ENCODE data around the gene VWA3B. TPM values are rescaled to one million over a fixed set of nuclear protein-coding genes. Genes with fewer than 3 reads are reported as not detected.

VWA3B gene
- total and polyA plus RNA-seq, 8 donors = 1.0 to 7.8 (median 4.6) TPM; not detected in 1

- ATAC-seq (no peak), DNase-seq (no peak)
- intact Hi-C loops (cut with DNase I) = no loop called here
- peaks cover 0 to 26% of the 10 kb centered on the region in 2 donors for H3K9me3 ChIP-seq
- no peaks in the 10 kb centered on the region for H3K4me1 ChIP-seq
- H3K27me3 ChIP-seq = no peaks in the 10 kb centered on the region
- H3K27ac ChIP-seq = no peak overlapping the region
- H3K4me3 ChIP-seq = no peak overlapping the region
- no peaks in the 10 kb centered on the region for H3K36me3 ChIP-seq
- TF ChIP-seq, protein P1, sequence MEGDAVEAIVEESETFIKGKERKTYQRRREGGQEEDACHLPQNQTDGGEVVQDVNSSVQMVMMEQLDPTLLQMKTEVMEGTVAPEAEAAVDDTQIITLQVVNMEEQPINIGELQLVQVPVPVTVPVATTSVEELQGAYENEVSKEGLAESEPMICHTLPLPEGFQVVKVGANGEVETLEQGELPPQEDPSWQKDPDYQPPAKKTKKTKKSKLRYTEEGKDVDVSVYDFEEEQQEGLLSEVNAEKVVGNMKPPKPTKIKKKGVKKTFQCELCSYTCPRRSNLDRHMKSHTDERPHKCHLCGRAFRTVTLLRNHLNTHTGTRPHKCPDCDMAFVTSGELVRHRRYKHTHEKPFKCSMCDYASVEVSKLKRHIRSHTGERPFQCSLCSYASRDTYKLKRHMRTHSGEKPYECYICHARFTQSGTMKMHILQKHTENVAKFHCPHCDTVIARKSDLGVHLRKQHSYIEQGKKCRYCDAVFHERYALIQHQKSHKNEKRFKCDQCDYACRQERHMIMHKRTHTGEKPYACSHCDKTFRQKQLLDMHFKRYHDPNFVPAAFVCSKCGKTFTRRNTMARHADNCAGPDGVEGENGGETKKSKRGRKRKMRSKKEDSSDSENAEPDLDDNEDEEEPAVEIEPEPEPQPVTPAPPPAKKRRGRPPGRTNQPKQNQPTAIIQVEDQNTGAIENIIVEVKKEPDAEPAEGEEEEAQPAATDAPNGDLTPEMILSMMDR (IDR thresholded peaks at IDR 0.05) = no peak
Measured at GRCh38 chr2:98247383-98247782, 160.4 kb downstream of the VWA3B start.

- H3K9me3 ChIP-seq = peaks cover 0 to 15% of the 10 kb centered on the region in 2 donors
- TF ChIP-seq, protein P1 (IDR thresholded peaks at IDR 0.05) = no peak
- DNase-seq = no peak
- H3K27ac ChIP-seq = no peak overlapping the region
- intact Hi-C loops (cut with DNase I) = no loop called here
- H3K36me3 ChIP-seq = no peaks in the 10 kb centered on the region
- no peak overlapping the region for H3K4me3 ChIP-seq
- no peak for ATAC-seq
- H3K27me3 ChIP-seq = no peaks in the 10 kb centered on the region
- H3K4me1 ChIP-seq = no peaks in the 10 kb centered on the region
Measured at GRCh38 chr2:98252038-98252773, 165.2 kb downstream of the VWA3B start.

GRCh38 chr2:98253461-98254070, 166.6 kb downstream of the VWA3B start:
- ATAC-seq (peak; percentile 39), DNase-seq (no peak)
- no peaks in the 10 kb centered on the region for H3K4me1 ChIP-seq
- no peak overlapping the region for H3K4me3 ChIP-seq
- TF ChIP-seq, protein P1 (IDR thresholded peaks at IDR 0.05) = no peak
- intact Hi-C loops (cut with DNase I) = no loop called here
- no peaks in the 10 kb centered on the region for H3K27me3 ChIP-seq
- H3K9me3 ChIP-seq = peaks cover 0 to 1% of the 10 kb centered on the region in 2 donors
- no peaks in the 10 kb centered on the region for H3K36me3 ChIP-seq
- no peak overlapping the region for H3K27ac ChIP-seq

DNA sequence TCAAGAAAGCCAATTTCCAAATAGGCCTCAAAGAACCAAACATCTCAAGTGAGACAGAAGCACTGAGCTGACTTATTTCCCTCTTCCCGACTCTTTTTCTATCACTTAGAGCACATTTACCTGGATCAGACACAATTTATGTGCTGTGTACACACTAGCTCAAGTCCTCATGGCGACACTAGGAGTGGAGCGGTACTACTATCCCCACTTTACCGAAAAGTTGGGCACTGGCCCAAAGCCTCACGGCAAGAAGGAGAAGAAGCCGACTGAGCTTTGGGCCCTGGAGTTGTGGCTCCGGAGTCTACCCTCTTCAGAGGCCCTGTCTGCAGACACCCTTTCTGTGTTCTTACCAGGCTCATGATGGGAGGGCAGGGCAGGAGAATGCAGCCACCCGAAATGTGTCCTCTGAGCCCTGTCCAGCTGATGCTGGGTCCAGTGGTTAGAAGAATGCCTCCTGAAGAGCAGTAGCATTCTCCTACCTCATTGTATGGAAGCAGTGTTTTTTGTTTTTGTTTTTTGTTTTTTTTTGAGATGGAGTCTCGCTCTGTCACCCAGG, 167.6 kb downstream of the VWA3B start:
- peak; percentile 81 for ATAC-seq

DNA sequence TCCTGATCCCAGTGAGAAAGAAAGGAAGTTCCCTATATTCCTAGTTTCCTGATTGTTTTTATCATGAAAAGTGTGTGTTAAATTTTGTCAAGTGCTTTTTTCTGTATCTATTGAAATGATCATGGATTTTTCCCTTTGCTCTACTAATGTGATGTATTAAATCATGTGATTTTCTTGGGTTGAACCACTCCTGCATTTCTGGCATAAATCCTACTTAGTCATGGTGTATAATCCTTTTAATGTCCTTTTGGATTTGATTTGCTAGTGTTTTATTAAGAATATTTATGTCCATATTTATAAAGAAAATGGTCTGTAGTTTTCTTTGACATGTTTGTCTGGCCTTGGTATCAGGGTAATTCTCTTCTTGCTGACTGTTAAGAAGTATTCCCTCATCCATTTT, 171.9 kb downstream of the VWA3B start:
- Histone ChIP-seq H3K4me1 (no peaks in the 10 kb centered on the region), H3K27me3 (no peaks in the 10 kb centered on the region), H3K27ac (no peak overlapping the region), H3K4me3 (no peak overlapping the region), H3K9me3 (peaks cover 0 to 24% of the 10 kb centered on the region in 2 donors), H3K36me3 (no peaks in the 10 kb centered on the region)
- no peak for DNase-seq
- TF ChIP-seq, protein P1 (IDR thresholded peaks at IDR 0.05) = no peak
- intact Hi-C loops (cut with DNase I) = no loop called here
- no peak for ATAC-seq

More for the DNA sequence above, 167.6 kb downstream of the VWA3B start:
- Histone ChIP-seq H3K4me1 (no peaks in the 10 kb centered on the region), H3K9me3 (no peaks in the 10 kb centered on the region), H3K27me3 (no peaks in the 10 kb centered on the region), H3K27ac (no peak overlapping the region), H3K4me3 (no peak overlapping the region), H3K36me3 (no peaks in the 10 kb centered on the region)
- TF ChIP-seq, protein P1 (IDR thresholded peaks at IDR 0.05) = no peak
- intact Hi-C loops (cut with DNase I) = no loop called here
- DNase-seq = no peak
